Mucosa of stomach (tissue), 1 donor: Measurements from ENCODE around the gene ABCA3.

ENCODE experiments used
- H3K27me3 ChIP-seq: one replicate; pipeline ENCODE4 v1.7.0; 2013; ENCODE audit warnings: mild to moderate bottlenecking, low read length; ENCODE audit not compliant: control insufficient read depth, insufficient read depth
- H3K36me3 ChIP-seq: one replicate; pipeline ENCODE4 v1.7.0; 2013; ENCODE audit warnings: low read length; ENCODE audit not compliant: control insufficient read depth, insufficient read depth
- H3K4me1 ChIP-seq: one replicate; pipeline ENCODE4 v1.7.0; 2013; ENCODE audit warnings: mild to moderate bottlenecking, low read length; ENCODE audit not compliant: control insufficient read depth, insufficient read depth
- H3K4me3 ChIP-seq: one replicate; pipeline ENCODE4 v1.7.0; 2013; ENCODE audit warnings: low read length
- H3K9ac ChIP-seq: one replicate; pipeline ENCODE4 v1.7.0; 2013; ENCODE audit warnings: mild to moderate bottlenecking, low read length, moderate library complexity
- H3K9me3 ChIP-seq: one replicate; pipeline ENCODE4 v1.7.0; 2013; ENCODE audit warnings: mild to moderate bottlenecking, low read length, moderate library complexity; ENCODE audit not compliant: control insufficient read depth
- donor health status: Pancreatic carcinoma.

Gene ABCA3

DNA sequence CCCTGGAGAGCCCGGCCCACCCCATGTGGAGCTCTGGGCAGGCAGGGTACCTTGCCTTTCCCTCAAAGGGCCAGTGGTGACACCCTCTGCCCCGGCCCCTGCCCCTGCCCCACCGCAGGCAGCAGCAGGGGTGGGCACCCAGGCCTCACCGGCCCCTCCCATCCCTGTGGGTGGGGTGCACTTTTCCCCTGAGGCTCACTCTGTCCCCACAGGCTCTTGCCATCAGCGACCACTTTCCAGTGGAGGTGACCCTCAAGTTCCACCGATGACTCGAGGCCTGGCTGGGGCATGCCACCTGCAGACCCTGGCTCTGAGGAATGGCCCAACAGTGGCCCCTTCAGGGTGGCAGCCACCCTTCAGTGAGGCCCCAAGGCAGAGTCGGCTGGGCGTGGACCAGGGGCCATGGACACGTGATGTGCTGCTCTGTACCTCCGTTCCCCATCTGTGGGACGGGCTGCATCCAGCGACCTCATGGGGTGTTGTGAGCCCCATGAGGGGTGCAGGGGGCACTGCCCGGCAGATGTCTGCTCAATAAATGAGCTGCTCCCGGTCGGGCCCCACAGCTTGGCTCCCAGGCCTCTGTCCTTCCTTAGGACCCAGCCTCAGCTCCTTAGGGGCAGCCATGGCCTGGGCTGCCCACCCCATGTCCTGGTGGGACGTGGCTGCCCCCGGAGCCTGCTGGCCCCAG lies 102.2 kb downstream of the ABCA3 start:
- Histone ChIP-seq H3K27me3 (peaks cover 27% of the 10 kb centered on the region), H3K9me3 (no peaks in the 10 kb centered on the region), H3K4me1 (peaks cover 25% of the 10 kb centered on the region), H3K9ac (no peak overlapping the region), H3K4me3 (no peak overlapping the region), H3K36me3 (peaks cover 13% of the 10 kb centered on the region)

DNA sequence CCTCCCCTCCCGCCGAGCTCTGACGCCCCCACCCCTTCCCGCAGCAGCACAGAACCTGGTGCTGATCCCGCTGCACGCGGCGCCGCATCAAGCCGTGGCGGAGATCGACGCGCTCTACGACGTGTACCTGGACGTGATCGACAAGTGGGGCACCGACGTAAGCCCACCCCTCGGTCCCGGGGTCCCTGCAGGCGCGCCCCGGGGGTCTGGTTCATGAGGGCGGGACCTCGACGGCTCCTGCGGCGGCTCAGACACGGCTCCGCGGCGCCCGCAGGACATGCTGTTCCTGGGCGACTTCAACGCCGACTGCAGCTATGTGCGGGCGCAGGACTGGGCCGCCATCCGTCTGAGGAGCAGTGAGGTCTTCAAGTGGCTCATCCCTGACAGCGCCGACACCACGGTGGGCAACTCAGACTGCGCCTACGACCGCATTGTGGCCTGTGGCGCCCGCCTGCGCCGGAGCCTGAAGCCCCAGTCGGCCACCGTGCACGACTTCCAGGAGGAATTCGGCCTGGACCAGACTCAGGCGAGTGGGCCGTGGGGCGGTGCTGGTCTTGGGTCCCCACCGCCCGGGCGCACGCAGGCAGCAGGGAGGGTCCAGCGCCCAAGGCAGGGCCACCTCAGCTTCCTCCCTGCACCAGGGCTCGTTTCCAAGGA lies 102.9 kb downstream of the ABCA3 start:
- H3K4me3 ChIP-seq, result no peak overlapping the region
- H3K27me3 ChIP-seq, result peaks cover 27% of the 10 kb centered on the region
- H3K9me3 ChIP-seq, result no peaks in the 10 kb centered on the region
- H3K36me3 ChIP-seq, result peaks cover 6% of the 10 kb centered on the region
- H3K4me1 ChIP-seq, result peaks cover 25% of the 10 kb centered on the region
- H3K9ac ChIP-seq, result no peak overlapping the region

DNA sequence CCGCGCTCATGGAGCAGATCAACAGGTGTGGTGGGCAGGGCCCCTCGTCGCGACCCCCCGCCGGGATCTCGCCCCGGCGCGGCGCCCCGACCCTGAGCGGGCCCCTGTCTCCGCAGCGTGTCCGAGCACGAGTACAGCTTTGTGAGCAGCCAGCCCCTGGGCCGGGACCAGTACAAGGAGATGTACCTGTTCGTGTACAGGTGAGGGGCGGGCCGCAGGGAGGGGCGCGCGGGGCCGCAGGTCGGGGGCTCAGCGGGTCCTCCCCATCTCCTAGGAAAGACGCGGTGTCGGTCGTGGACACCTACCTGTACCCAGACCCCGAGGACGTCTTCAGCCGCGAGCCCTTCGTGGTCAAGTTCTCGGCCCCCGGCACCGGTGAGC lies 103.4 kb downstream of the ABCA3 start:
- peaks cover 27% of the 10 kb centered on the region for H3K27me3 ChIP-seq
- H3K4me3 ChIP-seq, result no peak overlapping the region
- H3K4me1 ChIP-seq, result peaks cover 25% of the 10 kb centered on the region

DNA sequence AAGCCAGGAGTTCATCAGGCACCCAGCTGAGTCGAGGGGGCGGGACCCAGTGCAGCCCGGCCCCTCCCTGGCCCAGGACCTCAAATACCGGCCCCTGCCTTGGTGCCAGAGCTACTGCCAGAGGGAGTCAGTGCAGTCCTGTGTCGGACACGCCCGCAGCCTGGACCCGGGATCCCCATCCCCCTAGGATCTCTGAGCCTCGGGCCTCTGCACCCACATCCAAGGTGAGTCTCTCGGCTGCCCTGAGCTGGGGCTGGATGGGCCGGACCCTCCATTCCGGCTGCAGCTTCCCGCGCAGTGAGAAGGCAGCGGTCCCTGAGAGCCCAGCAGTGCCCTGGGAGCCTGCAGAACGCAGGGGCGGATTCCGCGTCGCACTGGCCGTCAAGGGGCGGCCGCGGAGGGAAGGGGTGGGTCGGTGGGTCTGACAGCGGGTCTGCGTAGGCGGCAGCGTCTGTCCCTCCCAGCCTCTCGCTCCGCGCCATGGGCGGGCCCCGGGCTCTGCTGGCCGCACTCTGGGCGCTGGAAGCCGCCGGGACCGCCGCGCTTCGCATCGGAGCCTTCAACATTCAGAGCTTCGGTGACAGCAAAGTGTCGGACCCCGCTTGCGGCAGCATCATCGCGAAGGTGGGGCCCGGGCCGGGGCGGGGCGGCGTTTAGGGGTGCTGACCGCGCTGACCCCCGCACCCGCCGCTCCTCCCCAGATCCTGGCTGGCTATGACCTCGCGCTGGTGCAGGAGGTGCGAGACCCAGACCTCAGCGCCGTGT lies 104.0 kb downstream of the ABCA3 start, which contains the start of gene DNASE1L2:
DNASE1L2 (plus strand) TSS at position 108 of the 765 bp plus-strand sequence; CDS start at position 481, 373 bp downstream.
- peaks cover 5% of the 10 kb centered on the region for H3K36me3 ChIP-seq
- H3K4me1 ChIP-seq, result peaks cover 25% of the 10 kb centered on the region
- no peaks in the 10 kb centered on the region for H3K9me3 ChIP-seq
- H3K9ac ChIP-seq, result no peak within 1 kb of the TSS
- peaks cover 27% of the 10 kb centered on the region for H3K27me3 ChIP-seq
- no peak within 1 kb of the TSS for H3K4me3 ChIP-seq

More for the DNA sequence above, 103.4 kb downstream of the ABCA3 start:
- no peaks in the 10 kb centered on the region for H3K9me3 ChIP-seq
- no peak overlapping the region for H3K9ac ChIP-seq
- peaks cover 5% of the 10 kb centered on the region for H3K36me3 ChIP-seq

DNA sequence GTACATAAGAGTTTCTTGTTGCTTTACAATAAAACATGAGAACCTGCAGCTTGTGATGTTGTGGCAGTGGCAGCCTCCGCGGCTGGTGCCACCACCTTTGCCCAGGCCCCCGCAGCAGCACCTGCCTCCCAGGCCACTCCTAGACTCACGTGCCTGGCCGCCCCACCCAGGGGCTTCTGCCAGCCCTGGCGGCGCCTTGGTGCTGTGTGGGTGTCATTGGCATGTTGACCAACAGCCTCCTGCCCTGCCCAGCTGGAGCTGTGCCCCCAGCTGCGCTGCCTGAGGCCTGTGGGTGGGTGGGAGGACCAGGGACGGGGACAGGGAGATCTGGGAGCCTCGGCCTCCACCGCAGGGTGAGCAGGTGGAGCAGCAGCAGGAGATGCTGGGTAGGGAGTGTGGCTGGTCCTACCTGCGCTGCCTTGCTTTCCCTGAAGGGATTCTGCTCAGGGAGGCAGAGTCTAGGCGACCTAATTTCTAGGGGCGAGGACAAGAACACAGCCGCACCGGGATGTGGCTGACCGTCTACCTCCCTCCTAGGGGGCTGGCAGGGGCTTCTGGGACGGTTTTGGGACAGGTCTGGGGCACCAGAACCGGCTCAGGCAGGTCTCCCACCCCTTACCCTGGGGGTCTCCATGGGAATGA lies 104.7 kb downstream of the ABCA3 start:
- no peak overlapping the region for H3K9ac ChIP-seq
- H3K4me1 ChIP-seq, result peaks cover 25% of the 10 kb centered on the region
- H3K27me3 ChIP-seq, result peaks cover 27% of the 10 kb centered on the region
- H3K9me3 ChIP-seq, result no peaks in the 10 kb centered on the region
- peaks cover 5% of the 10 kb centered on the region for H3K36me3 ChIP-seq
- H3K4me3 ChIP-seq, result no peak overlapping the region

DNA sequence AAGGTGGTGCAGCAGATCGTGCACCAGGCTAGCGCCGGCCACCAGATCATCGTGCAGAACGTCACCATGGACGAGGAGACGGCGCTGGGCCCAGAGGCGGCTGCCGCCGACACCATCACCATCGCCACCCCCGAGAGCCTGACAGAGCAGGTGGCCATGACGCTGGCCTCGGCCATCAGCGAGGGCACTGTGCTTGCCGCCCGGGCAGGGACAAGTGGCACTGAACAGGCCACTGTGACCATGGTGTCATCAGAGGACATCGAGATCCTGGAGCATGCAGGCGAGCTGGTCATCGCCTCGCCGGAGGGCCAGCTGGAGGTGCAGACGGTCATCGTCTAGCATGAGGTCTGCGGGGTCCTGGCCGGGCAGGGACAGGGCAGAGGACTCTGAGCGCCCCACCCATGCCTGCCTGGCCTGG lies 105.3 kb downstream of the ABCA3 start:
- peaks cover 5% of the 10 kb centered on the region for H3K36me3 ChIP-seq

DNA sequence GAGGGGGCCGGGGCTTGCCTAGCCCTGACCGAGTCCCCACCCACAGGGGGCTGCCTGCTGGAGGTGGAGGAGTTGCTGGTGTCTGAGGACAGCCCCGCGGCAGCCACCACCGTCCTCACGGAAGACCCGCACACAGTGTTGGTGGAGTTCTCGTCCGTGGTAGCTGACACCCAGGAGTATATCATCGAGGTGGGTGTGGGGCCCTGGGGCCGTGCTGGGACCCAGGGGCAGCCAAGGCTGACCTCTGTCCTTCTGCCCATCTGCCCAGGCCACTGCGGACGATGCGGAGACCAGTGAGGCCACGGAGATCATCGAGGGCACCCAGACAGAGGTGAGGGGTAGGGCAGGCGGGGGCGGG lies 105.7 kb downstream of the ABCA3 start:
- Histone ChIP-seq H3K4me3 (no peak overlapping the region), H3K9ac (no peak overlapping the region), H3K36me3 (peaks cover 8% of the 10 kb centered on the region), H3K4me1 (peaks cover 25% of the 10 kb centered on the region), H3K9me3 (no peaks in the 10 kb centered on the region), H3K27me3 (peaks cover 27% of the 10 kb centered on the region)

More for the DNA sequence above, 105.3 kb downstream of the ABCA3 start:
- no peaks in the 10 kb centered on the region for H3K9me3 ChIP-seq
- H3K4me3 ChIP-seq, result no peak overlapping the region
- no peak overlapping the region for H3K9ac ChIP-seq
- peaks cover 27% of the 10 kb centered on the region for H3K27me3 ChIP-seq
- H3K4me1 ChIP-seq, result peaks cover 25% of the 10 kb centered on the region

DNA sequence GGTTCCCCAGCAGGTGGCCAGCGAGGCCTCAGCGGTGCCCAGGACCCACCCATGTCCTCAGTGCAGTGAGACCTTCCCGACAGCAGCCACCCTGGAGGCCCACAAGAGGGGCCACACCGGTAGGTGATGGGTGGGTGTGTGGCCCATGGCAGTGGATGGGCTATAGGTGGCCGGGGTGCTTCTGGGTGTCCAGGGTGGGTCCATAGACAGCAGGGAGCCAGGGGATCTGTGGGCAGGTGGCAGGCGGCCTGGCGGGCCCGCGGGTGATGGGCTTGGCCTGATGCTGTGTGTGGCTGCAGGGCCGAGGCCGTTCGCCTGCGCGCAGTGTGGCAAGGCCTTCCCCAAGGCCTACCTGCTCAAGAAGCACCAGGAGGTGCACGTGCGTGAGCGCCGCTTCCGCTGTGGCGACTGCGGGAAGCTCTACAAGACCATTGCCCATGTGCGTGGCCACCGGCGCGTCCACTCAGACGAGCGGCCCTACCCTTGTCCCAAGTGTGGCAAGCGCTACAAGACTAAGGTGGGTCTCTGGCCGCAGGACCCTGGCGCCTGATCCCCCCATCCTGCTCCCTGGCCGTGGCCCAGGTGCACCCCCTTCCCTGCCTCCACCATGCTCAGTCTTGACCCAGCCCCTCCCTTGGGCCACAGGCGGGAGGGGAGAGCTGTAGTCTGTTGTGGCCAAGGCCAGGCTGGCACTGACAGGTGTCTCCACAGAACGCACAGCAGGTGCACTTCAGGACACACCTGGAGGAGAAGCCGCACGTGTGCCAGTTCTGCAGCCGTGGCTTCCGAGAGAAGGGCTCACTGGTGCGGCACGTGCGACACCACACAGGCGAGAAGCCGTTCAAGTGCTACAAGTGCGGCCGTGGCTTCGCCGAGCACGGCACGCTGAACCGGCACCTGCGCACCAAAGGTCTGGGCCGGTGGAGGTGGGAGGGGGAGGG lies 106.4 kb downstream of the ABCA3 start:
- peaks cover 8% of the 10 kb centered on the region for H3K36me3 ChIP-seq
- no peak overlapping the region for H3K9ac ChIP-seq
- H3K4me3 ChIP-seq, result no peak overlapping the region
- no peaks in the 10 kb centered on the region for H3K9me3 ChIP-seq
- peaks cover 27% of the 10 kb centered on the region for H3K27me3 ChIP-seq
- H3K4me1 ChIP-seq, result peaks cover 25% of the 10 kb centered on the region

DNA sequence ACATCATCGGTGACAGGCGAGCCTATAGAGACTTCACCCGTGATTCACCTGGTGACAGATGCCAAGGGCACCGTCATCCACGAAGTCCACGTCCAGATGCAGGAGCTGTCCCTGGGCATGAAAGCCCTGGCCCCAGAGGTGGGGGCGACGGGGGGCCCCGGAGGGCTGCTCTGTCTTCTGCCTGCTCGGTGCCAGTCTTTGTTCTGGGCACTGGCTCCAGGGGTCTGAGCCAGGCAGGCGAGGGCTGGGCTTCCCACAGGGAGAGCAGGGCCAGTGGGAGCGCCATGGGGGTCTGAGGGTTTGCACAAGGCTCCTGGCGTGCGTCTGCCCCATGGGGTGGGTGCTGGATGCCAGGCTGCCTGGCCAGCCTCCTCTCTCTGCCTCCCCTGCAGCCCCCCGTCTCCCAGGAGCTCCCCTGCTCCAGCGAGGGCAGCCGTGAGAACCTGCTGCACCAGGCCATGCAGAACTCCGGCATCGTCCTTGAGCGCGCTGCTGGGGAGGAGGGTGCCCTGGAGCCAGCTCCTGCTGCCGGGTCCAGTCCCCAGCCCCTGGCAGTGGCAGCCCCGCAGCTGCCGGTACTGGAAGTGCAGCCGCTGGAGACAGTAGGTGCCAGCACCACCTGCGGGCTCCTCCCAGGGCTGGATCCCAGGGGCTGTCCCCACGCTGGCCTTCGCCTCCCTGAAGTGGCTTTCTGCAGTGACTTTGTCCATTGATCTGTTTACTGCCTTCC lies 107.3 kb downstream of the ABCA3 start:
- Histone ChIP-seq H3K4me1 (peaks cover 21% of the 10 kb centered on the region), H3K9me3 (no peaks in the 10 kb centered on the region), H3K36me3 (peaks cover 8% of the 10 kb centered on the region), H3K4me3 (no peak overlapping the region), H3K27me3 (peaks cover 25% of the 10 kb centered on the region), H3K9ac (no peak overlapping the region)

DNA sequence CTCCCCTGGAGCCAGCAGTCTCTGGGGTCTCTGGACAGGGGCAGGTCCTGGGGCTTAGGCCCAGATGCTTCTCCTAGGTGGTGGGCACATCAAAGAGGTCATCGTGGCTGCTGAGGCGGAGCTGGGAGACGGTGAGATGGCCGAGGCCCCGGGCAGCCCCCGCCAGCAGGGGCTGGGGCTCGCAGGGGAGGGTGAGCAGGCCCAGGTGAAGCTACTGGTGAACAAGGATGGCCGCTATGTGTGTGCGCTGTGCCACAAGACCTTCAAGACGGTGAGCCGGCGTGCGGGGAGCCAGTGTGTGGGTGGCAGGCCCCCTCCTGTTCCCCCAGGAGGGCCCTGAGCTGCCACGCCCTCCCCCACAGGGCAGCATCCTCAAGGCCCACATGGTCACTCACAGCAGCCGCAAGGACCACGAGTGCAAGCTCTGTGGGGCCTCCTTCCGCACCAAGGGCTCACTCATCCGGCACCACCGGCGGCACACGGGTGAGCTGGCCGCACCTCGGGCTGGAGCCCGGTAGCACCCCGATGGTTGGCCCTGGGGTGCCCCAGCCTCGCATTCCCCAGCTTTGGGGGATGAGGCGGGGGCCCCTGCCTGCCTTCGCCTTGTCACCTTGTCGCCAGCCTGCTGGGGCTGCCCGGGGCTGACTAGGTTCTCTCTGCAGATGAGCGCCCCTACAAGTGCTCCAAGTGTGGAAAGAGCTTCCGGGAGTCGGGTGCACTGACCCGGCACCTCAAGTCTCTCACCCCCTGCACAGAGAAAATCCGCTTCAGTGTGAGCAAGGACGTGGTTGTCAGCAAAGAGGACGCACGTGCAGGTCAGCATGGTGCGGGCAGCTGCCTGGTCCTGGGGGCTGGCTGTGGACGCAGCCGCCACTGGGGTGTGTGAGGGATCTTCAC lies 108.2 kb downstream of the ABCA3 start:
- Histone ChIP-seq H3K9me3 (no peaks in the 10 kb centered on the region), H3K36me3 (peaks cover 8% of the 10 kb centered on the region), H3K9ac (no peak overlapping the region), H3K27me3 (peaks cover 16% of the 10 kb centered on the region), H3K4me3 (no peak overlapping the region), H3K4me1 (peaks cover 15% of the 10 kb centered on the region)
